GM13977 (cell line): ENCODE data around the gene NADSYN1.
"Not testable (repeated sequence)": the region's sequence is repeated elsewhere in the genome, so short reads cannot be mapped to it uniquely, and the experiment has no call there.

Experiments
- DNase-seq: peaks from one replicate; pipeline ENCODE4 v3.0.0; 2012; ENCODE audit warnings: low spot score
- CTCF ChIP-seq: IDR thresholded peaks from 2 replicates; pipeline ENCODE4 v1.5.1; 2012; ENCODE audit warnings: mild to moderate bottlenecking, control low read depth; ENCODE audit not compliant: insufficient read depth; ENCODE audit errors: extremely low read depth, missing control alignments
- in situ Hi-C: fragments of 300-500 bp; cut with MboI; formaldehyde crosslinking; loops from one replicate; pipeline ENCODE4 v1.12.0; 2022; ENCODE audit warnings: low sequenced_read_pairs, low pct_unique_long_range_greater_than_20kb, mixed read lengths, inconsistent platforms; ENCODE audit not compliant: unreplicated experiment

NADSYN1 gene

GRCh38 chr11:71538666-71538990, 85.6 kb downstream of the NADSYN1 start:
- TF ChIP-seq CTCF = no peak
- in situ Hi-C loops = no loop called here
- DNase-seq = no peak

- TF ChIP-seq CTCF = no peak
- no peak for DNase-seq
- in situ Hi-C loops = no loop called here
These were observed 86.0 kb downstream of the NADSYN1 start for GRCh38 chr11:71539017-71539416.

GRCh38 chr11:71539971-71540370, 87.0 kb downstream of the NADSYN1 start:
- in situ Hi-C loops = not testable (repeated sequence)

GRCh38 chr11:71540521-71541304, 87.7 kb downstream of the NADSYN1 start:
- peak; percentile 60 for DNase-seq
- in situ Hi-C loops = not testable (repeated sequence)

More at GRCh38 chr11:71539971-71540370, 87.0 kb downstream of the NADSYN1 start:
- peak; percentile 69 for DNase-seq

- TF ChIP-seq CTCF = no peak
- no peak for DNase-seq
- in situ Hi-C loops = no loop called here
These were observed 89.4 kb downstream of the NADSYN1 start for GRCh38 chr11:71542382-71542781.

GRCh38 chr11:71542879-71543777, 90.1 kb downstream of the NADSYN1 start:
- in situ Hi-C loops = no loop called here

GRCh38 chr11:71543866-71544265, 90.9 kb downstream of the NADSYN1 start:
- no peak for TF ChIP-seq CTCF
- DNase-seq = no peak
- in situ Hi-C loops = no loop called here

More at GRCh38 chr11:71542879-71543777, 90.1 kb downstream of the NADSYN1 start:
- DNase-seq = no peak
- no peak for TF ChIP-seq CTCF
